ENCODE measurements around the gene OCA2.

The OCA2 gene

GRCh38 chr15:28103831-28104230 is 4.7 kb upstream of the OCA2 start:
- DNase-seq (ENCODE audit: low read depth), result no peak
- H3K4me3 ChIP-seq (ENCODE audit: low read depth, low read length), result no peak overlapping the region
- TF ChIP-seq, protein P1, sequence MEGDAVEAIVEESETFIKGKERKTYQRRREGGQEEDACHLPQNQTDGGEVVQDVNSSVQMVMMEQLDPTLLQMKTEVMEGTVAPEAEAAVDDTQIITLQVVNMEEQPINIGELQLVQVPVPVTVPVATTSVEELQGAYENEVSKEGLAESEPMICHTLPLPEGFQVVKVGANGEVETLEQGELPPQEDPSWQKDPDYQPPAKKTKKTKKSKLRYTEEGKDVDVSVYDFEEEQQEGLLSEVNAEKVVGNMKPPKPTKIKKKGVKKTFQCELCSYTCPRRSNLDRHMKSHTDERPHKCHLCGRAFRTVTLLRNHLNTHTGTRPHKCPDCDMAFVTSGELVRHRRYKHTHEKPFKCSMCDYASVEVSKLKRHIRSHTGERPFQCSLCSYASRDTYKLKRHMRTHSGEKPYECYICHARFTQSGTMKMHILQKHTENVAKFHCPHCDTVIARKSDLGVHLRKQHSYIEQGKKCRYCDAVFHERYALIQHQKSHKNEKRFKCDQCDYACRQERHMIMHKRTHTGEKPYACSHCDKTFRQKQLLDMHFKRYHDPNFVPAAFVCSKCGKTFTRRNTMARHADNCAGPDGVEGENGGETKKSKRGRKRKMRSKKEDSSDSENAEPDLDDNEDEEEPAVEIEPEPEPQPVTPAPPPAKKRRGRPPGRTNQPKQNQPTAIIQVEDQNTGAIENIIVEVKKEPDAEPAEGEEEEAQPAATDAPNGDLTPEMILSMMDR (IDR thresholded peaks at IDR 0.05; ENCODE audit: control insufficient read depth, extremely low read depth, insufficient read depth), result no peak

DNA sequence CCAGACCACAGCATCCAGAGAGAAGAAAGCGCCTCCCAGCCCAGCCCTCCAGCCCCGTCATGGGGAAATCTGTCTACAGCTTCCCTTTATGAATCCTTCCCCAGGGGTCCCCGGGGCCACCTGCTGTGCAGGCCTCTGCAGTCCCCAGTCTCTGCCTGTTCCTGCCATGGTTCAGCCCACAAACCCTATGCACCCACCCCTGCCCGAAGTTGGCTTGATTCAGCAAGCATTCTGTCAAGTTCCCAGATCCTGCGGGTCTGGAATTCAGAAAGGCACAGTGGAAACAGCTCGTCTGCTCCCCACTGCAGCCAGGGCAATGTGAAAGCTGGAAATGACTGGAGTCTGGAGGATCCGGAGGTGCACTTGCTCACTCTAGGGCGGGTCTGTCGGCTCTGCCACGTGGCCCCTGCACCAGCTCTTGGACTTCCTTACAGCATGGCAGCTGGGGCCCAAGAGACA is 2.9 kb upstream of the OCA2 start:
- TF ChIP-seq, protein P1 (IDR thresholded peaks at IDR 0.05; ENCODE audit: control insufficient read depth, extremely low read depth, insufficient read depth), result no peak
- no peak for DNase-seq (ENCODE audit: low read depth)

DNA sequence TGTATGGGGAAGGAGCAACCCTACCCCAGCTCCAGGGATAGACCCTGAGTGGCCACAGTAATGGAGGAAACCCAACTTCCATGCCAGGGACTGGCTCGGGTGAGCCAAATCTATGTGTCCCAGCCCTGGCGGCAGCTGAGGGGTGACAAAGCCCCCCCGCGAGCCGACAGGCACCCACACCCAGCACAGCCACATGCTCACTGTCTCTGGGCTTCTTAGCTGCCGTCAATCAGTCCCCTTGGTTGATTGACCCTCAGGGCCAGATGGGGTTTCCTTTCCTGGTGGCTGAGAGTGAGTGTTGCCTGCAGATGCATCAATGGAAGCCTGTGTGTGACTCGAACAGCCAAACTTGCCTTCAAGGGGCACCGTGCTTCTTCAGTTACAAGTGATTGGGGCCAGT is 2.1 kb upstream of the OCA2 start:
- H3K4me3 ChIP-seq (ENCODE audit: low read depth, low read length), result no peak overlapping the region
- TF ChIP-seq, protein P1 (IDR thresholded peaks at IDR 0.05; ENCODE audit: control insufficient read depth, extremely low read depth, insufficient read depth), result no peak
- DNase-seq (ENCODE audit: low read depth), result no peak

More for the DNA sequence above, 2.9 kb upstream of the OCA2 start:
- H3K4me3 ChIP-seq (ENCODE audit: low read depth, low read length), result no peak overlapping the region

GRCh38 chr15:28100516-28101195 is 1.5 kb upstream of the OCA2 start:
- no peak overlapping the region for H3K4me3 ChIP-seq (ENCODE audit: low read depth, low read length)
- TF ChIP-seq, protein P1 (IDR thresholded peaks at IDR 0.05; ENCODE audit: control insufficient read depth, extremely low read depth, insufficient read depth), result no peak
- no peak for DNase-seq (ENCODE audit: low read depth)

DNA sequence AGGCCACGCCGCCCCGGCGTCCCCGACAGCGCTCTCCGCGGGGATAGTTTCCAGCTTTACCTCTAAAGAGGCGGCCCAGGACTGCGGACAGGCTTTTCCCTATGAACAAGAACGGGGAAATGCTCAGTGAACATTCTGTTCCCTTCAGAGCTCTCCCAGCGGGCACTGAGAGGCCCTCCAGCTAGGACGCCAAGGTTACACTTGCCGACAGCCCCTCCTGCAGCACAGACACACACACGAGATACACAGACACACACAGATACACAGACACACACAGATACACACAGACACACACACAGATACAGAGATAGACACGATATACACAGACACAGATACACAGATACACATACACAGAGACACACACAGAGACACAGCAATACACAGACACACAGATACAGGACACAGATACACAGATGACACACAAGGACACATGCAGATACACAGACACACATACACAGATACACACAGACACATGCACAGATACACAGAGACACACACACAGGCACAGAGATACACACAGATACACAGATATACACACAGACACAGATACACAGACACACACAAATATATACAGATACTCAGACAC is 533 bp upstream of the OCA2 start:
- no peak for DNase-seq (ENCODE audit: low read depth)
- no peak overlapping the region for H3K4me3 ChIP-seq (ENCODE audit: low read depth, low read length)
- TF ChIP-seq, protein P1 (IDR thresholded peaks at IDR 0.05; ENCODE audit: control insufficient read depth, extremely low read depth, insufficient read depth), result no peak

- no peak overlapping the region for H3K4me3 ChIP-seq (ENCODE audit: low read depth, low read length)
- TF ChIP-seq, protein P1 (IDR thresholded peaks at IDR 0.05; ENCODE audit: control insufficient read depth, extremely low read depth, insufficient read depth), result no peak
- DNase-seq (ENCODE audit: low read depth), result no peak
These were observed 752 bp downstream of the OCA2 start for GRCh38 chr15:28098360-28098765.

Data from LNCaP clone FGC (cell line).